ENCODE data around the gene GLTP. TPM values are rescaled to one million over a fixed set of nuclear protein-coding genes. Genes with fewer than 3 reads are reported as not detected.

Gene GLTP
- total and polyA plus RNA-seq, 2 donors (not counting 1 experiment from before 2014, with no cell fraction given) = 51.2 to 67.9 TPM

DNA sequence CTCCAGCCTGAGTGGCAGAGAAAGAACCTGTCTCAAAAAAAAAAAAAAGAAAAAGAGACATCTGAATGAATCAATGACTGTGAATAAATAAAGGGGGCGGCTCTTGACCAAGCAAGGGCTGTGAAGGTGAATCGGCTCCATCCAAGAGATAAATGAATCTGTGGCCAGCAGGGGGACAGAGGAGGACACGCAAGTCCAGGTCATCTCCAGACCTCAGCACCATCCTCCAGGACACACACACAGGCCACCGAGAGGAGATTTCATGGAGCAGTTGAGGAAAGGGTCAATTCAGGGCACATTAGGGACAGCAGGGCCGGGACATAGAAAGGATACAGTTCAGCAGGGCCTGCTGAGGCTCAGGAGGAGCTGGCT, 68.7 kb downstream of the GLTP start:
- DNase-seq (ENCODE audit: low read depth in 2 of 2) = no peak
- Histone ChIP-seq H3K27me3 (ENCODE audit: control insufficient read depth, insufficient read depth, low read length) (no peaks in the 10 kb centered on the region), H3K27ac (ENCODE audit: insufficient read depth, low read length) (no peak overlapping the region), H4K20me1 (ENCODE audit: control insufficient read depth, extremely low read depth, insufficient read depth, low read length) (no peaks in the 10 kb centered on the region), H3K4me1 (ENCODE audit: control insufficient read depth, extremely low read depth, insufficient read depth, low read length) (no peaks in the 10 kb centered on the region), H3K9me3 (ENCODE audit: control insufficient read depth, insufficient read depth, low read depth, low read length) (no peaks in the 10 kb centered on the region), H3K4me3 (replicated peaks in 1 of 4; ENCODE audit: control extremely low read depth in 1 of 4, insufficient read depth in 1 of 4, low read depth in 3 of 4, low read length in 4 of 4) (no peak overlapping the region), H2AFZ (ENCODE audit: low read length) (no peak overlapping the region), H3K79me2 (ENCODE audit: control insufficient read depth, insufficient read depth, low read length) (no peaks in the 10 kb centered on the region), H3K36me3 (ENCODE audit: control insufficient read depth, insufficient read depth, low read length) (no peaks in the 10 kb centered on the region), H3K9ac (ENCODE audit: insufficient read depth, low read length) (no peak overlapping the region), H3K4me2 (ENCODE audit: extremely low read depth, insufficient read depth, low read length) (no peak overlapping the region)
- TF ChIP-seq, protein P1, sequence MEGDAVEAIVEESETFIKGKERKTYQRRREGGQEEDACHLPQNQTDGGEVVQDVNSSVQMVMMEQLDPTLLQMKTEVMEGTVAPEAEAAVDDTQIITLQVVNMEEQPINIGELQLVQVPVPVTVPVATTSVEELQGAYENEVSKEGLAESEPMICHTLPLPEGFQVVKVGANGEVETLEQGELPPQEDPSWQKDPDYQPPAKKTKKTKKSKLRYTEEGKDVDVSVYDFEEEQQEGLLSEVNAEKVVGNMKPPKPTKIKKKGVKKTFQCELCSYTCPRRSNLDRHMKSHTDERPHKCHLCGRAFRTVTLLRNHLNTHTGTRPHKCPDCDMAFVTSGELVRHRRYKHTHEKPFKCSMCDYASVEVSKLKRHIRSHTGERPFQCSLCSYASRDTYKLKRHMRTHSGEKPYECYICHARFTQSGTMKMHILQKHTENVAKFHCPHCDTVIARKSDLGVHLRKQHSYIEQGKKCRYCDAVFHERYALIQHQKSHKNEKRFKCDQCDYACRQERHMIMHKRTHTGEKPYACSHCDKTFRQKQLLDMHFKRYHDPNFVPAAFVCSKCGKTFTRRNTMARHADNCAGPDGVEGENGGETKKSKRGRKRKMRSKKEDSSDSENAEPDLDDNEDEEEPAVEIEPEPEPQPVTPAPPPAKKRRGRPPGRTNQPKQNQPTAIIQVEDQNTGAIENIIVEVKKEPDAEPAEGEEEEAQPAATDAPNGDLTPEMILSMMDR (conservative IDR thresholded peaks at IDR 0.05 in 1 of 2, IDR thresholded peaks at IDR 0.05 in 1 of 2; ENCODE audit: low read depth in 1 of 2, low read length in 2 of 2) = no peak
- TF ChIP-seq EZH2 (IDR thresholded peaks at IDR 0.05; ENCODE audit: low read length, missing control alignments) = no peak

DNA sequence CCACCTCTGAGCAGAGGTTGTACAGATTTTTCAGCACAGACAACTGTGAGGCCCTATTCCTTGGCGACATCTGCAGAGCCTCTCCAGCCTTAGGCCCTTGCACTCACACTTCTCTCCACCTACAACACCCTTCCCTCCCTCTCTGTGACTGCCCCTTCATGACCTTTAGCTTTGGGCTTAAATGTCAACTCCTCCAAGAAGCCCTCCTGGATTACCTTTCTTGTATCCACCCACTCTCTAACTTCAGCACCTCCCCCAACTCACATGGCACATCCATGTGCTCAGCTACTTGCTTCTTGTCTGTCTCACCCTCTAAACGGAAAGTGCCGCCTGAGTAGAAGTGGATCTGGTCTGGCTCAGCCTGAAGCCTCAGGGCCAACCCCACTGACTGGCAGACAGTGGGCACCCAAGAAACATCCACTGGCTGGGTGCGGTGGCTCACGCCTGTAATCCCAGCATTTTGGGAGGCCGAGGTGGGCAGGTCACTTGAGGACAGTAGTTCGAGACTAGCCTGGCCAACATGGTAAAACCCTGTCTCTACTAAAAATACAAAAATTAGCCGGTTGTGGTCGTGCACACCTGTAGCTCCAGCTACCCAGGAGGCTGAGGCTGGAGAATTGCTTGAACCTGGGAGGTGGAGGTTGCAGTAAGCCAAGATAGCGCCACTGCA, 69.3 kb downstream of the GLTP start:
- H3K9me3 ChIP-seq (ENCODE audit: control insufficient read depth, insufficient read depth, low read depth, low read length) = no peaks in the 10 kb centered on the region
- H3K4me2 ChIP-seq (ENCODE audit: extremely low read depth, insufficient read depth, low read length) = no peak overlapping the region
- DNase-seq (ENCODE audit: low read depth in 2 of 2) = no peak
- H3K79me2 ChIP-seq (ENCODE audit: control insufficient read depth, insufficient read depth, low read length) = no peaks in the 10 kb centered on the region
- no peaks in the 10 kb centered on the region for H3K36me3 ChIP-seq (ENCODE audit: control insufficient read depth, insufficient read depth, low read length)
- no peaks in the 10 kb centered on the region for H4K20me1 ChIP-seq (ENCODE audit: control insufficient read depth, extremely low read depth, insufficient read depth, low read length)
- H3K9ac ChIP-seq (ENCODE audit: insufficient read depth, low read length) = no peak overlapping the region
- no peaks in the 10 kb centered on the region for H3K4me1 ChIP-seq (ENCODE audit: control insufficient read depth, extremely low read depth, insufficient read depth, low read length)
- no peak for TF ChIP-seq EZH2 (IDR thresholded peaks at IDR 0.05; ENCODE audit: low read length, missing control alignments)
- TF ChIP-seq, protein P1 (conservative IDR thresholded peaks at IDR 0.05 in 1 of 2, IDR thresholded peaks at IDR 0.05 in 1 of 2; ENCODE audit: low read depth in 1 of 2, low read length in 2 of 2) = no peak
- H3K27ac ChIP-seq (ENCODE audit: insufficient read depth, low read length) = no peak overlapping the region
- H2AFZ ChIP-seq (ENCODE audit: low read length) = no peak overlapping the region
- no peak overlapping the region for H3K4me3 ChIP-seq (replicated peaks in 1 of 4; ENCODE audit: control extremely low read depth in 1 of 4, insufficient read depth in 1 of 4, low read depth in 3 of 4, low read length in 4 of 4)
- no peaks in the 10 kb centered on the region for H3K27me3 ChIP-seq (ENCODE audit: control insufficient read depth, insufficient read depth, low read length)

DNA sequence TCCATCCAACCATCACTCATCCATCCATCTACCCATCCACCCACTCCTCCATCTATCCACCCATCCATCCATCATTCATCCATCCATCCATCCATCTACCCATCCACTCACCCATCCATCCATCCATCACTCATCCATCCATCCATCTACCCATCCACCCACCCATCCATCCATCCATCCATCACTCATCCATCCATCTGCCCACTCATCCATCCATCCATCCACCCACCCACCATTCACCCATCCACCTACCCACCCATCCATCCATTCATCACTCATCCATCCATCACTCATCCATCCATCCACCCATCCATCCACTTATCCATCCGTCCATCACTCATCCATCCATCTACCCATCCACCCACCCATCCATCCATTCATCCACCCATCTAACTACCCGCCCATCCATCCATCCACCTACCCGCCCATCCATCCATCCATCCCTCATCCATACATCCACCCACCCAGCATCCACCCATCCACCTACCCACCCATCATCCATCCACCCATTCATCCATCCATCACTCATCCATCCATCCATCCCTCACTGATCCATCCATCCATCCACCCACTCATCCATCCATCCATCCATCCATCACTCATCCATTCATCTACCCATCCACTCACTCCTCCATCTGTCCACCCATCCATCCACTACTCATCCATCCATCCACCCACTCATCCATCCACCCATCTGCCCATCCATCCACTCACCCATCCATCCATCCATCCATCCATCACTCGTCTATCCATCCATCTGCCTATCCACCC, 71.3 kb downstream of the GLTP start:
- Histone ChIP-seq H3K27ac (ENCODE audit: insufficient read depth, low read length) (no peak overlapping the region), H3K4me3 (replicated peaks in 1 of 4; ENCODE audit: control extremely low read depth in 1 of 4, insufficient read depth in 1 of 4, low read depth in 3 of 4, low read length in 4 of 4) (no peak overlapping the region), H2AFZ (ENCODE audit: low read length) (no peak overlapping the region), H3K9me3 (ENCODE audit: control insufficient read depth, insufficient read depth, low read depth, low read length) (no peaks in the 10 kb centered on the region), H3K4me2 (ENCODE audit: extremely low read depth, insufficient read depth, low read length) (no peak overlapping the region), H3K36me3 (ENCODE audit: control insufficient read depth, insufficient read depth, low read length) (no peaks in the 10 kb centered on the region), H4K20me1 (ENCODE audit: control insufficient read depth, extremely low read depth, insufficient read depth, low read length) (no peaks in the 10 kb centered on the region), H3K4me1 (ENCODE audit: control insufficient read depth, extremely low read depth, insufficient read depth, low read length) (no peaks in the 10 kb centered on the region), H3K9ac (ENCODE audit: insufficient read depth, low read length) (no peak overlapping the region), H3K79me2 (ENCODE audit: control insufficient read depth, insufficient read depth, low read length) (no peaks in the 10 kb centered on the region), H3K27me3 (ENCODE audit: control insufficient read depth, insufficient read depth, low read length) (no peaks in the 10 kb centered on the region)
- DNase-seq (ENCODE audit: low read depth in 2 of 2) = no peak
- no peak for TF ChIP-seq EZH2 (IDR thresholded peaks at IDR 0.05; ENCODE audit: low read length, missing control alignments)
- TF ChIP-seq, protein P1 (conservative IDR thresholded peaks at IDR 0.05 in 1 of 2, IDR thresholded peaks at IDR 0.05 in 1 of 2; ENCODE audit: low read depth in 1 of 2, low read length in 2 of 2) = no peak
